ENCODE results near the gene SCNN1G. TPM values are rescaled to one million over a fixed set of nuclear protein-coding genes. Genes with fewer than 3 reads are reported as not detected.
A peak's percentile ranks its signal among the peaks of the same experiment; 100 is the strongest.

Gene SCNN1G
- total and polyA plus RNA-seq, 2 of the 13 experiments (the other 11 are each of a cell fraction or from before 2014, with no cell fraction given): not detected

GRCh38 chr16:23149267-23149992 lies 33.1 kb upstream of the SCNN1G start, which contains the start of gene USP31 (continued):
- no peak for TF ChIP-seq ISX (CRISPR knock-in tag; conservative IDR thresholded peaks at IDR 0.05)
- no peak; the same call in 1 of the 2 replicates for TF ChIP-seq TOPORS (CRISPR knock-in tag; IDR thresholded peaks at IDR 0.05)
- TF ChIP-seq PBX2 (CRISPR knock-in tag; IDR thresholded peaks at IDR 0.05): no peak
- no peak for TF ChIP-seq SRSF9 (IDR thresholded peaks at IDR 0.05; ENCODE audit: borderline replicate concordance, insufficient read depth, low read depth, low read length, poor library complexity, severe bottlenecking)
- TF ChIP-seq SATB2 (CRISPR knock-in tag; IDR thresholded peaks at IDR 0.05): no peak
- no peak for TF ChIP-seq BRF2 (CRISPR knock-in tag; IDR thresholded peaks at IDR 0.05)
- TF ChIP-seq ZSCAN9 (CRISPR knock-in tag; IDR thresholded peaks at IDR 0.05; ENCODE audit: borderline replicate concordance): peak; percentile 82; the same call in 1 of the 2 replicates
- TF ChIP-seq ZNF775 (CRISPR knock-in tag; IDR thresholded peaks at IDR 0.05; ENCODE audit: borderline replicate concordance): no peak
- TF ChIP-seq NR2F6 (IDR thresholded peaks at IDR 0.05): no peak
- TF ChIP-seq NR2F6 (CRISPR knock-in tag; IDR thresholded peaks at IDR 0.05): peak; percentile 54; the same call in 1 of the 2 replicates
- no peak for TF ChIP-seq NFE2L2 (IDR thresholded peaks at IDR 0.05; ENCODE audit: low read length)
- TF ChIP-seq ZNF816 (CRISPR knock-in tag; IDR thresholded peaks at IDR 0.05; ENCODE audit: borderline replicate concordance): no peak
- no peak for TF ChIP-seq AFF4 (CRISPR knock-in tag; IDR thresholded peaks at IDR 0.05)
- peak; percentile 65 for TF ChIP-seq MXD1 (CRISPR knock-in tag; IDR thresholded peaks at IDR 0.05)
- 0 out of 2 replicates have a peak, but pooled peaks have one; percentile 59 for TF ChIP-seq GLI4 (CRISPR knock-in tag; IDR thresholded peaks at IDR 0.05; ENCODE audit: borderline replicate concordance)
- TF ChIP-seq ZBTB7A (CRISPR knock-in tag; IDR thresholded peaks at IDR 0.05): no peak
- no peak for TF ChIP-seq MAFF (IDR thresholded peaks at IDR 0.05; ENCODE audit: low read depth, low read length)
- peak; percentile 93 for TF ChIP-seq ZNF784 (CRISPR knock-in tag; IDR thresholded peaks at IDR 0.05; ENCODE audit: borderline replicate concordance)
- TF ChIP-seq TCF12 (IDR thresholded peaks at IDR 0.05): no peak
- TF ChIP-seq TCF12 (CRISPR knock-in tag; IDR thresholded peaks at IDR 0.05): 0 out of 2 replicates have a peak, but pooled peaks have one; percentile 71
- peak; percentile 90 for TF ChIP-seq MAZ (IDR thresholded peaks at IDR 0.05; ENCODE audit: borderline replicate concordance, low read depth, low read length)
- peak; percentile 99 for TF ChIP-seq MAZ (CRISPR knock-in tag; IDR thresholded peaks at IDR 0.05; ENCODE audit: low read depth)
- no peak for TF ChIP-seq FOXC1 (CRISPR knock-in tag; IDR thresholded peaks at IDR 0.05; ENCODE audit: borderline replicate concordance)

Data from HepG2 (cell line).